Hepatic stellate cell (primary cell): ENCODE measurements around the gene RICTOR.

Source experiments
- DNase-seq: peaks from one replicate; pipeline ENCODE4 v3.0.0; 2011; ENCODE audit warnings: low spot score

Gene RICTOR

DNA sequence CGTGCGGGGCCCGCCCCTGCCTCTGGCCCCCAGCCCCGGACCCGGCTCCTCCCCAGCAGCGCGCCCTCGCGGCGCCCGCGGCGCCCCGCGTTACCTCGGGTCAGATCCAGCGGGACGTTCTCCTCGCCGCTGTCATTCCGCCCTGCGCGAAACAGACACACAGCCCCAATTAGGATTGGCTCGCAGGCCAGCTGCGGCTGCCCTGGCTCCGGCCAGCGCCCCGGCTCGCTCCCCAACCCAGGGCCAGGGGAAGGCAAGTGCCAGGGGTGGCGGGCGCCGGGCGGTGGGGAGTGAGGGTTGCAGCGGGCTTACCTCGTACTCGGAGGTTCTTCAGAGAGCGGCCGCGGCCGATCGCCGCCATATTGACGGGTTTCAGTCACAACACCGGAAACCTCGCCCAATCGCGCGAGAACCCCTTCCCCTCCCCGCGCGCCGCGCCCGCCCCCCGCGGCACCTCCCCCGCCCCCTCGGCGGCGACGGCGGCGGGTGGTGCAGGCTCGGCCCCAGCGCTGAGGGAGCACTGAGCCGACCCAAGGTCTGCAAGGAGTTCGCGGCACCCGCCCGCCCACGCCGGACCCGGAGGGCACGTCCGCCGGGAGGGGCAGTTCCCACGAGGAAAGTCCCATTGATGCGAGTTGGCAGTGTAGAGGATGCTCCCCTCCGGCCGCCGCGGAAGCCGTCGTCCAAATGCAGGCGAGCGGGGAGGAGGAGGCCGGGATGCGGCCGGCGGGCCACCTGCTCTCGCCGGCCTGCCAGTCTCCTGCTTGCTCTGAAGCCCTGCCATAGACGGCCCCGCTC lies at the start of gene RICTOR:
TSS of gene RICTOR (minus strand) at position 383 of the 798 bp plus-strand sequence. CDS start at position 361, 22 bp downstream.
- DNase-seq = peak; percentile 88

DNA sequence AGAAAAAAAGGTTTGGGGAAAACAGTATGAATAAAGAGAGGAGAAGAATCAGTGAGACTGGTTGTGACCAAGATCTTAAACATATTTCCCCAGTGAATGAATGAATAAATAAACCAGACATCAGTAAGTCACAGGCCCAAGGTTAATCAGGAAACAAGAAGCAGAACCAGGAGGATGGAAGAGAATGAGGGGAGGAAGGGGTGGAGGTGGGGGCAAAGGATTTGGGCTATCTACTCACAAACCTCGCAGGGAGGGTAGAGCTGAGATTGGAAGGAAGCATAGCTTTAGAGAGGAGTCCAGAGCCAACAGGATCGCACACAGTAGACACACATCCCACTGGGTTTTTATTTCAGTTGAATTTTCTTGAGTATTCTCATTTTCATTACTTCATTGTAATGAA lies 47.7 kb upstream of the RICTOR start:
- DNase-seq = no peak

- DNase-seq = no peak
Observed at GRCh38 chr5:39121315-39121714, 47.1 kb upstream of the RICTOR start.

- no peak for DNase-seq
Observed at GRCh38 chr5:39120052-39120420, 45.8 kb upstream of the RICTOR start.

DNA sequence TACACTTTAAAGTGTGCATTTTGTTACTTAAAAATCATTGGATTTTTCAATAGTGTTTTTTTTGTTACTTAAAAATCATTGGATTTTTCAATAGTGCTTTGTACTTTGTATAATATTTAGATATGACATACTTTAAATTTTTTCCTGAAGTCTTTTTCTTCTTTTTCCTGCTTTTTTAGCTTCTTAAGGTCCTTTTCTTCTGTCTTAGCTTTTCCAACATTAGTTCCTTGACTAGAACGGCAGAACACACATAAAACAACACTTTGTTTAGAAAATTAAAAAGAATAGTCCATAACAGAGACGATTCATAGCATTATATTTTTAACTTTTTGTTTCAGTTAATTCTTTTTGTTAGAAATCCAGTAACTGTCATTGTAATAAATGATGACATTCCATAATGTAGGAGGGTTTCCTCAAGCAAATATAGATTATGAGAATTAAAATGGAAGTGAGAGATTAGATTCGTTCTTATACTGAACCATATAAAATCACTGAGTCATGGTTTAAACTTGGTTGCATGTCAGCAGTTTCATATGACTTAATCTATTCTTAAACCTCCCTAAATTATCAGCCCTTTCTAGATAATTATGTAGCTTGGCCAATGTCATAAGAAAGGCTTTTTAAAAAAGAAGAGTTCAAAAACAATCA lies 45.3 kb upstream of the RICTOR start:
- no peak for DNase-seq

DNA sequence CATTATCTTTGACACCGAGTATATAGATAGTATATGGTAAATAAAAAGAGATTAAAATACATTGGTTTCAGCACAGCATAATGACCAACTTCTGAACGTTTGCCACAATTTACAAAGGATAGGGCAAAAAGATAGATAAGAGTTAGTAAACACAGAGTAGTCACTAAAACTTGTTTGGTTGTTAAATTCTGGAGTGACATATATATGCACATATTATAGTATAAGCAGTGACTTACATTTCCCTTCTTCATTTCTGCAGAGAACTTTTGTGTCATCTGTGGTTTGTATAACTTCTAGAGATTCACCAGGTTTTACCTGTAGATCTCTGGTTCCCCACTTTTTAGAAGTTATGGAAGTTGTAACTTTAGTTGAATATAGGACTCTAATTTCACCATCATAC lies 44.4 kb upstream of the RICTOR start:
- DNase-seq = no peak

GRCh38 chr5:39117401-39117800 lies 43.2 kb upstream of the RICTOR start:
- no peak for DNase-seq

- DNase-seq = no peak
Observed at GRCh38 chr5:39116344-39117170, 42.4 kb upstream of the RICTOR start.

DNA sequence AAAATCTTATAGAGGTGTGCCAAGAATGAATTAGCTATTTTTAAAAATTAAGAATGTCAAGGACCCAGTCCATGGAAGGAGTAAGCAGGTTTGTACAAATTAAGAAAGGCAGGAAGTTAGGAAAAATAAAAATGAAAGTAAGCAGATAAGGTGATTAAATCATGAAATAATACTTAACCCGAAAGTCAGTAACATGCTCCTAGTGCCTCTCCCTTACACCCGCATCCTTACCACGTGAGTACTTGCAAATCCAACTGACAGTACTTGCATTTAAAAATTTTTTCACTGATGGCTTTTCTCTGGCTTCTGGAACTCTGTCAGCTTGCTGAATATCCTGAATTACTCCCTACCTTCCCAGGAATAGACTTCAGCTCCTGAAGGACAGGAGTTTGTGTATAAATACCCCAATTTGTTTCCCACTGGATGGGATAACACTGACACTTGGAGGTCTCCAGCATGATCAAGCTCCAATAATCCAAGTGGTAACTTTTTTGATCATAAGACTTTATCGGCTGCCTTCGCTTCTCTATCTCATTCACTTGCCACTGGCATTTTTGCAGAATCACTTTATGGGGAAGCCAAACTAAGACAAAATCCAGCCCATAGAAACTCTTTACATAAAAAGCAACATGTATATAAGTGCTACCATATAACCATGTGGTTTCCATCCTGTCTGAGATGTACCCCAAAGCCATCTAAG lies 41.6 kb upstream of the RICTOR start:
- no peak for DNase-seq

DNA sequence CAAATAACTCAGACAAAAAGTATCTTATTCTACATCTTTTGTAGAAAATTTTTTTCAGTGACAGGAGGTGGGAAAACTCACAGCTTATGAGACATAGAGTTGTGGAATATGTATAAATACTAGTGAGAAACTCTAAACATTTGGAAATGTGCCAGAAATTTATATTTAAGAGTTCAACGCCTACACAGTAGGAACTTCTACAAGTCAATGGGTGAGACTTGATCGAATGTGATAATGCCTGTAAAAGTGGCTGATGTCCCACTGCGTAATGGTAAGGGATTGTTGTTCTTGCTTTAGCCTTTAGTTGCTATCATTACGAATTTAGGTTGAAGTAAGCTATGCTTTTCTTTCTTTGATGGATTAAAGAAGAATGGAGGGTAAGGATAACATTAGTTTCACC lies 40.0 kb upstream of the RICTOR start:
- DNase-seq = no peak

- no peak for DNase-seq
Observed at GRCh38 chr5:39113354-39113953, 39.3 kb upstream of the RICTOR start.

GRCh38 chr5:39109606-39110005 lies 35.4 kb upstream of the RICTOR start:
- no peak for DNase-seq

- DNase-seq = no peak
Observed at GRCh38 chr5:39108987-39109386, 34.8 kb upstream of the RICTOR start.

GRCh38 chr5:39107350-39107749 lies 33.2 kb upstream of the RICTOR start:
- DNase-seq = no peak

- no peak for DNase-seq
Observed at GRCh38 chr5:39106322-39106721, 32.1 kb upstream of the RICTOR start.

DNA sequence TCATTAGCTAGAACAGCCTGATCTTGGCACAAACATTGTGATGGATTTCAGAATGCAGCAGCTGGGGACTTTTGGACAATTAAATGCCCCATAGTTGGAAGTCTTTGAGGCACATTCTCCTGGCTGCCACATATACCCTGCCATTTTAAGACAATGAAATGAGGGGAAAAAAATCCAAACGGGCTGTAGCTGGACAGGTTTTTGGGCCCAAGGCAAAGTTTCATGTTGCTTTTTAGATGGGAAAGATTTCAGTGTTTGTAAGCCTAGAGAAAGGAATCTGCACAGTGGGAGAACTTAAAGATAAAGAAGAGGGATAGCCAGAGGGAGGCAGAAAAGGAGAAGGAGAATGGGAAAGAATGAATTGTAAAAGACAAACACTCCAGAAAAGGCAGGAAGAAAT lies 30.0 kb upstream of the RICTOR start:
- DNase-seq = no peak

GRCh38 chr5:39102684-39103155 lies 28.5 kb upstream of the RICTOR start:
- DNase-seq = no peak

DNA sequence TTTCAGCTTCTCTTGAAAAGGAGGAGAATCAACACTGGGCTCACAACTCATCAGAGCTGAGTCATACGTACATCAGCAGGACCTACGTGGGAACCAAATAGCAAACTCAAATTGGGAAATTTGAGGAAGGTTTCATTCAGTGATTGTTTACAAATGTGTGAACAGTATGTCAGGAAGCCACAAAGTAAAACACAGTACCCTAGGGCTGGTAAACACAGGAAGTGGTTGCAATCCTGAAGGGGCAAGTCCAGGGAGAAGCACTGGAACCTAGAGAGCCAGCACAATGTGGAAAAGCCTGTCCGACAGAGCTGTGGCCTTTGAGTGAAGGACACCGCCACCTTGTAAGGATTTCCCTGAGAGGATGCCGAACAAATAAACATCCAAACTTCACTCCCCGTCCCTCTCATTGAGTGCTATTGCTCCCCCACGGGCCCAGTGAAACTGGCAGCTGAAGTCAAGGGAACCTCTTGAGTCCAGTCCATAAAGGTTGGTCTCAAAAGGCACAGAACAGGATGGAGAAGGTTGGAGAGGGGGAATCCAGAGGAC lies 26.7 kb upstream of the RICTOR start:
- DNase-seq = peak; percentile 60

GRCh38 chr5:39100301-39100850 lies 26.2 kb upstream of the RICTOR start:
- DNase-seq = no peak

- no peak for DNase-seq
Observed at GRCh38 chr5:39099831-39100230, 25.6 kb upstream of the RICTOR start.

GRCh38 chr5:39093352-39093751 lies 19.2 kb upstream of the RICTOR start:
- no peak for DNase-seq
